A549 (cell line): Measurements from ENCODE around the gene APCDD1. TPM values are rescaled to one million over a fixed set of nuclear protein-coding genes. Genes with fewer than 3 reads are reported as not detected.

Experiments used
- ATAC-seq, 2 experiments: fragments of 200-7000 bp in 1 of 2; fragments of >200 bp in 1 of 2; cut with Nextera tagmentation in 1 of 2; cut with Tn5 transposase in 1 of 2; 3 replicates each; pipeline versions ENCODE4 v1.8.0 to v1.9.1; 2018 to 2020; ENCODE audit warnings: mild to moderate bottlenecking in 1 of 2, moderate library complexity in 1 of 2
- CTCF ChIA-PET: fragments of 300-600 bp; sonication (Branson Sonifier 250); formaldehyde crosslinking; extraction: SDS; loops from one replicate; lab custom pipeline; 2021; ENCODE audit warnings: antibody characterized with exemption, inconsistent platforms; lab: Yijun Ruan, JAX
- POLR2A ChIA-PET: fragments of 350-600 bp; formaldehyde crosslinking; extraction: SDS; loops from one replicate; lab custom pipeline; 2021; ENCODE audit warnings: antibody characterized with exemption, inconsistent platforms; lab: Yijun Ruan, JAX
- DNase-seq, 2 experiments: peaks; one replicate each; pipeline versions ENCODE4 v3.0.0 to v3.0.0-alpha.2; 2011 to 2016; ENCODE audit warnings: low read depth in 1 of 2, low spot score in 1 of 2
- FAIRE-seq: peaks from 2 replicates; lab custom pipeline; 2011; peaks lifted over from hg19 to GRCh38; lab: Jason Lieb, UNC
- H3K27ac ChIP-seq, 2 experiments: fragments of >200 bp; sonication (Bioruptor Twin); formaldehyde crosslinking; 3 replicates each; pipeline ENCODE4 v1.5.1; 2016 to 2017
- H3K4me1 ChIP-seq: fragments of >200 bp; sonication (Bioruptor Twin); formaldehyde crosslinking; 3 replicates; pipeline ENCODE4 v1.6.1; 2016
- H3K4me2 ChIP-seq: fragments of >200 bp; sonication (Bioruptor Twin); formaldehyde crosslinking; 3 replicates; pipeline ENCODE4 v1.6.1; 2016
- H3K4me3 ChIP-seq: fragments of >200 bp; sonication (Bioruptor Twin); formaldehyde crosslinking; 3 replicates; pipeline ENCODE4 v1.5.1; 2016
- H3K9me3 ChIP-seq: fragments of >200 bp; sonication (Bioruptor Twin); formaldehyde crosslinking; 3 replicates; pipeline ENCODE4 v1.6.1; 2016
- BHLHE40 ChIP-seq: IDR thresholded peaks from 2 replicates; pipeline ENCODE4 v1.6.1; 2012; ENCODE audit warnings: low read depth, low read length, inconsistent platforms
- CBX2 ChIP-seq: fragments of 200-600 bp; sonication (generic); IDR thresholded peaks from 2 replicates; pipeline ENCODE4 v1.6.1; 2016; ENCODE audit warnings: low read depth, mild to moderate bottlenecking, borderline replicate concordance
- CBX8 ChIP-seq: fragments of 200-600 bp; sonication (generic); IDR thresholded peaks from 2 replicates; pipeline ENCODE4 v1.6.1; 2016
- CHD4 ChIP-seq: fragments of 200-600 bp; sonication (generic); IDR thresholded peaks from 2 replicates; pipeline ENCODE4 v1.6.1; 2016; ENCODE audit warnings: antibody characterized with exemption, mild to moderate bottlenecking, borderline replicate concordance
- EP300 ChIP-seq, 2 experiments: fragments of >200 bp; sonication (Bioruptor Twin); formaldehyde crosslinking; IDR thresholded peaks; 2 replicates in 1 of 2; 3 replicates in 1 of 2; pipeline ENCODE4 v1.6.1; 2016 to 2017
- FOSB ChIP-seq: fragments of 250-450 bp; sonication (Bioruptor Pico); IDR thresholded peaks from 2 replicates; pipeline ENCODE4 v1.5.0; 2020; ENCODE audit warnings: mild to moderate bottlenecking, moderate library complexity
- FOSL2 ChIP-seq, 2 experiments: fragments of 450-650 bp in 1 of 2; fragments of >200 bp in 1 of 2; sonication (Bioruptor Twin) in 1 of 2; formaldehyde crosslinking; IDR thresholded peaks; 2 replicates each; pipeline versions ENCODE4 v1.5.0 to v1.6.1; 2016 to 2020; ENCODE audit warnings: mild to moderate bottlenecking in 1 of 2, moderate library complexity in 1 of 2
- HEYL ChIP-seq: fragments of 250-450 bp; sonication (Bioruptor Pico); IDR thresholded peaks from 2 replicates; pipeline ENCODE4 v1.8.0; 2021; ENCODE audit warnings: mild to moderate bottlenecking, moderate library complexity
- MAFK ChIP-seq: fragments of 450-650 bp; IDR thresholded peaks from 2 replicates; pipeline ENCODE4 v1.6.1; 2014; ENCODE audit not compliant: partially characterized antibody
- NPAS2 ChIP-seq: fragments of 250-450 bp; sonication (Bioruptor Pico); IDR thresholded peaks from 2 replicates; pipeline ENCODE4 v1.8.0; 2022; ENCODE audit warnings: mild to moderate bottlenecking, moderate library complexity, borderline replicate concordance
- NR3C1 ChIP-seq: fragments of >200 bp; sonication (Bioruptor Twin); formaldehyde crosslinking; IDR thresholded peaks from 3 replicates; pipeline ENCODE4 v1.6.1; 2017
- PHF8 ChIP-seq: fragments of 200-600 bp; sonication (generic); IDR thresholded peaks from 2 replicates; pipeline ENCODE4 v1.6.1; 2016; ENCODE audit warnings: low read depth, mild to moderate bottlenecking, antibody characterized with exemption, moderate library complexity, borderline replicate concordance
- RAD21 ChIP-seq, 2 experiments: fragments of >200 bp in 1 of 2; sonication (Bioruptor Twin) in 1 of 2; formaldehyde crosslinking in 1 of 2; IDR thresholded peaks in 1 of 2; conservative IDR thresholded peaks in 1 of 2; 2 replicates in 1 of 2; 3 replicates in 1 of 2; pipeline ENCODE4 v1.6.1; 2012 to 2018; ENCODE audit warnings: inconsistent platforms in 1 of 2
- RFX5 ChIP-seq: fragments of 450-650 bp; IDR thresholded peaks from 2 replicates; pipeline ENCODE4 v1.7.1; 2014; ENCODE audit warnings: antibody characterized with exemption, mild to moderate bottlenecking, moderate library complexity
- RNF2 ChIP-seq: fragments of 200-600 bp; sonication (generic); IDR thresholded peaks from 2 replicates; pipeline ENCODE4 v1.6.1; 2016; ENCODE audit warnings: low read depth, mild to moderate bottlenecking, antibody characterized with exemption, moderate library complexity, borderline replicate concordance
- SMC3 ChIP-seq: fragments of >200 bp; sonication (Bioruptor Twin); formaldehyde crosslinking; IDR thresholded peaks from 3 replicates; pipeline ENCODE4 v1.6.1; 2018; ENCODE audit warnings: inconsistent platforms
- ZFP36 ChIP-seq: fragments of 450-650 bp; IDR thresholded peaks from 2 replicates; pipeline ENCODE4 v1.6.1; 2014; ENCODE audit warnings: borderline replicate concordance; ENCODE audit not compliant: partially characterized antibody
- ZSCAN20 ChIP-seq: fragments of 250-450 bp; sonication (Bioruptor Pico); IDR thresholded peaks from 2 replicates; pipeline ENCODE4 v1.8.0; 2022; ENCODE audit warnings: mild to moderate bottlenecking, moderate library complexity
- WGBS: methylation state at CpG from one replicate; pipeline ENCODE4 v1.1.6; 2017; ENCODE audit errors: missing lambda C conversion rate; 5-methylcytosine and 5-hydroxymethylcytosine counted together
- polyA plus RNA-seq, 4 experiments: library from polyadenylated mRNA; depleted of rRNA in 3 of 4; stranded (reverse); fragments of >200 nt; fragmentation: RNase III in 1 of 4; extraction: RNeasy Plus Mini Kit Qiagen cat#74134 plus additional on column Dnase treatment in 1 of 4; gene quantifications; 2 replicates in 3 of 4; 3 replicates in 1 of 4; pipeline ENCODE4 v1.2.3, GENCODE V29; 2011 to 2017
- TF ChIP-seq, protein P1 (sequence below): IDR thresholded peaks from 2 replicates; pipeline ENCODE4 v1.6.1; 2012
- TF ChIP-seq, protein P2 (sequence below): fragments of 200-600 bp; sonication (generic); IDR thresholded peaks from 2 replicates; pipeline ENCODE4 v1.6.1; 2016; ENCODE audit warnings: antibody characterized with exemption, mild to moderate bottlenecking, moderate library complexity
- TF ChIP-seq, protein P3 (sequence below): fragments of >200 bp; sonication (Bioruptor Twin); formaldehyde crosslinking; IDR thresholded peaks from 3 replicates; pipeline ENCODE4 v1.6.1; 2016

APCDD1 gene
- polyA plus RNA-seq, 2 of the 4 experiments (the other 2 are of a cell fraction), result not detected

DNA sequence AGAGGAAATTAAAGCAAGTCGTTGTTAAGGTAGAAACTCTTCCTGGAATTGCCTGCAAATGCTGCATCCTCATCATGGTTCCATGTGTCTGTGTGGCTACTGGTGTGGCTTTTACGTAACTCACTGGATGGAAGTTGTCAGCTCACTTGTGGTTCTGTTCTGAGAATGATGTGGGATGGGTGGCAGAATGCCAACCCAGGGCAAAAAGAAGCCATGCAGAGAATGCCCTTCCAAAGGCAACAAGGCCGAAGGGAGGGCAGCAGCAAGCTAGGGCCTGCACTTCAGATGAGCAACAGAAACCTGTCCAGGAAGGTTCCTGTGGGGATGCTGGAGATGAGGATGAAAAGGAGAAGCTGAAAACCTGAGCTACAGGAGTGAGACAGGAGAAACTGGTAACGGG is 61.0 kb downstream of the APCDD1 start:
- Histone ChIP-seq H3K9me3 (peaks cover 2% of the 10 kb centered on the region; the same call in 2 of the 3 replicates), H3K4me2 (no peak overlapping the region), H3K4me1 (no peaks in the 10 kb centered on the region)
- FAIRE-seq (no peak), DNase-seq (no peak)
- TF ChIP-seq ZSCAN20 (CRISPR knock-in tag), result no peak
- TF ChIP-seq FOSB (CRISPR knock-in tag), result no peak
- no peak for TF ChIP-seq FOSL2 (IDR thresholded peaks at IDR 0.05)
- TF ChIP-seq FOSL2 (CRISPR knock-in tag; IDR thresholded peaks at IDR 0.05), result no peak
- TF ChIP-seq RFX5, result no peak
- TF ChIP-seq CBX2, result no peak
- TF ChIP-seq, all 56 proteins: peak for 0
- no peak overlapping the region for H3K27ac ChIP-seq
- CTCF ChIA-PET, result interaction anchor here (7.9 kb wide), 1 partner anchor 543 kb away, joined by 116 read pairs; no protein-coding TSS in a partner anchor
- POLR2A ChIA-PET, result no interaction called here
- no peak for ATAC-seq
- no peak overlapping the region for H3K4me3 ChIP-seq
- WGBS, result 29% methylated on average over 4 of the region's 4 CpGs

DNA sequence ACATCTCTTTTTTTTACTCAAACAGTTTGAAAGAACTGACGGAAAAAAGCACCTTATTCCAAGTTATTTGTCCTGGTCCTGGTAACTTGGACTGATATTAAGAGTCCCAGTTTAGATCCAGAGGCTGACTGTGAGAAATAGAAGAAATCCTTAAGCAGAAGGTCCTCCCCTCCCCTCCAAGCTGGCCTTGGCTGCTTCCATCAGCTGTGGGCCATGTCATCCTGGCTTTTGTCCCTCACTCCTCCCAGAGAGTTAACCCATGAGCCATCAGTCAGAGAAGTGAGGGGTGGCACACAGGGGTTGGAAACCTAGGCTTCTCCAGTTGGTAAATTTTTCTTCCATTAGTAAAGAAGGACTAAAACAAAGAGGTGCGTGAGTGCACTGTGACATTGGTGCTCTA is 61.6 kb downstream of the APCDD1 start:
- FAIRE-seq (no peak), DNase-seq (no peak), ATAC-seq (no peak)
- CTCF ChIA-PET, result interaction anchor here (7.9 kb wide), 1 partner anchor 544 kb away, joined by 116 read pairs; no protein-coding TSS in a partner anchor
- H3K4me2 ChIP-seq, result no peak overlapping the region
- POLR2A ChIA-PET, result no interaction called here
- H3K4me1 ChIP-seq, result no peaks in the 10 kb centered on the region
- H3K9me3 ChIP-seq, result peaks cover 2% of the 10 kb centered on the region; the same call in 2 of the 3 replicates
- no peak overlapping the region for H3K4me3 ChIP-seq
- TF ChIP-seq SMC3 (no peak), PHF8 (no peak), RFX5 (no peak), NR3C1 (no peak), MAFK (no peak), BHLHE40 (no peak), ZFP36 (no peak), HEYL (CRISPR knock-in tag) (no peak), RNF2 (no peak)
- TF ChIP-seq, protein P1, sequence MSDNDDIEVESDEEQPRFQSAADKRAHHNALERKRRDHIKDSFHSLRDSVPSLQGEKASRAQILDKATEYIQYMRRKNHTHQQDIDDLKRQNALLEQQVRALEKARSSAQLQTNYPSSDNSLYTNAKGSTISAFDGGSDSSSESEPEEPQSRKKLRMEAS, result no peak
- TF ChIP-seq, protein P2, sequence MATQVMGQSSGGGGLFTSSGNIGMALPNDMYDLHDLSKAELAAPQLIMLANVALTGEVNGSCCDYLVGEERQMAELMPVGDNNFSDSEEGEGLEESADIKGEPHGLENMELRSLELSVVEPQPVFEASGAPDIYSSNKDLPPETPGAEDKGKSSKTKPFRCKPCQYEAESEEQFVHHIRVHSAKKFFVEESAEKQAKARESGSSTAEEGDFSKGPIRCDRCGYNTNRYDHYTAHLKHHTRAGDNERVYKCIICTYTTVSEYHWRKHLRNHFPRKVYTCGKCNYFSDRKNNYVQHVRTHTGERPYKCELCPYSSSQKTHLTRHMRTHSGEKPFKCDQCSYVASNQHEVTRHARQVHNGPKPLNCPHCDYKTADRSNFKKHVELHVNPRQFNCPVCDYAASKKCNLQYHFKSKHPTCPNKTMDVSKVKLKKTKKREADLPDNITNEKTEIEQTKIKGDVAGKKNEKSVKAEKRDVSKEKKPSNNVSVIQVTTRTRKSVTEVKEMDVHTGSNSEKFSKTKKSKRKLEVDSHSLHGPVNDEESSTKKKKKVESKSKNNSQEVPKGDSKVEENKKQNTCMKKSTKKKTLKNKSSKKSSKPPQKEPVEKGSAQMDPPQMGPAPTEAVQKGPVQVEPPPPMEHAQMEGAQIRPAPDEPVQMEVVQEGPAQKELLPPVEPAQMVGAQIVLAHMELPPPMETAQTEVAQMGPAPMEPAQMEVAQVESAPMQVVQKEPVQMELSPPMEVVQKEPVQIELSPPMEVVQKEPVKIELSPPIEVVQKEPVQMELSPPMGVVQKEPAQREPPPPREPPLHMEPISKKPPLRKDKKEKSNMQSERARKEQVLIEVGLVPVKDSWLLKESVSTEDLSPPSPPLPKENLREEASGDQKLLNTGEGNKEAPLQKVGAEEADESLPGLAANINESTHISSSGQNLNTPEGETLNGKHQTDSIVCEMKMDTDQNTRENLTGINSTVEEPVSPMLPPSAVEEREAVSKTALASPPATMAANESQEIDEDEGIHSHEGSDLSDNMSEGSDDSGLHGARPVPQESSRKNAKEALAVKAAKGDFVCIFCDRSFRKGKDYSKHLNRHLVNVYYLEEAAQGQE, result no peak
- TF ChIP-seq, protein P3, sequence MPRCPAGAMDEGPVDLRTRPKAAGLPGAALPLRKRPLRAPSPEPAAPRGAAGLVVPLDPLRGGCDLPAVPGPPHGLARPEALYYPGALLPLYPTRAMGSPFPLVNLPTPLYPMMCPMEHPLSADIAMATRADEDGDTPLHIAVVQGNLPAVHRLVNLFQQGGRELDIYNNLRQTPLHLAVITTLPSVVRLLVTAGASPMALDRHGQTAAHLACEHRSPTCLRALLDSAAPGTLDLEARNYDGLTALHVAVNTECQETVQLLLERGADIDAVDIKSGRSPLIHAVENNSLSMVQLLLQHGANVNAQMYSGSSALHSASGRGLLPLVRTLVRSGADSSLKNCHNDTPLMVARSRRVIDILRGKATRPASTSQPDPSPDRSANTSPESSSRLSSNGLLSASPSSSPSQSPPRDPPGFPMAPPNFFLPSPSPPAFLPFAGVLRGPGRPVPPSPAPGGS, result no peak
- H3K27ac ChIP-seq, result no peak overlapping the region
- WGBS, result 34% methylated on average over 2 of the region's 2 CpGs

DNA sequence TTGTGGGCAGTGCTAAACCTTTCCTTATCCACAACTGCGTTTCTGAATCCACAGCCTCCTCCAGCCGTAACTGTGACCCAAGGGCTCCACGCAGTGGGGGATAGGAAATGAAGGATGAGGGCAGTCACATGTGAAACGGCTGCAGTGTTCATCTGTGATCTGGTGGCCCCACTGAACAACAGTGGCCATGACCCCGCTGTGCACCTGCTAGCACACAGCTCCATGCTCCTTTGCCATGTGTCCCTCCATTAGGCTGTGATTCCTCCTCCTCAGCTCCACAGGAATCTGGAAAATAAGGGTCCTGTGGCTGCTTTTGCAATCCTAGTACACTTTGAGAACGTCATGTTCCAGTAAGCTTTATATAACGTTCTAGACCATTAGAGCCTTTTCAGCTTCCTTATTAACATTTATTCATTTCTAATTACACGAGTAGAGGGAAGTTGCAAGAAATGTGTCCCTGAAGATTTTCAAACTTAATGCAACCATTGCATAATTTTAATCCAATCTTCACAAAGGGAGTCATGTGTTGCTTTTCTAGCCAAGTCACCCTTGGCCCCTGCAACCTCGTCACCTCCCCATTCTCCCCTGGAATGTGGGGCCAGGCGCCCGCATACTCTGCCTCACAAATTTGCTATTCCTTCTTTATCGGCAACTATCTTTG is 64.3 kb downstream of the APCDD1 start:
- POLR2A ChIA-PET, result no interaction called here
- DNase-seq, result no peak
- ATAC-seq, result no peak

More for the DNA sequence above, 64.3 kb downstream of the APCDD1 start:
- WGBS, result 49% methylated on average over 10 of the region's 12 CpGs
- Histone ChIP-seq H3K4me2 (no peak overlapping the region), H3K4me3 (no peak overlapping the region), H3K27ac (no peak overlapping the region), H3K4me1 (no peaks in the 10 kb centered on the region), H3K9me3 (peaks cover 2% of the 10 kb centered on the region; the same call in 2 of the 3 replicates)
- FAIRE-seq, result no peak
- CTCF ChIA-PET, result interaction anchor here (0.5 to 7.9 kb wide), 8 partner anchors 12 to 664 kb away, joined by 3 to 116 read pairs (median 4); no protein-coding TSS in a partner anchor
- TF ChIP-seq EP300 (IDR thresholded peaks at IDR 0.05) (no peak), NPAS2 (CRISPR knock-in tag) (no peak), BHLHE40 (no peak), CBX8 (no peak), RAD21 (conservative IDR thresholded peaks at IDR 0.05 in 1 of 2, IDR thresholded peaks at IDR 0.05 in 1 of 2) (0 out of 5 replicates have a peak, but pooled peaks of 1 of the 2 experiments have one; percentile 12), CHD4 (no peak)
